Kidney (tissue), 14 donors: Measurements from ENCODE around the gene UGT1A10. TPM values are rescaled to one million over a fixed set of nuclear protein-coding genes. Genes with fewer than 3 reads are reported as not detected.
"Not testable (repeated sequence)": the region's sequence is repeated elsewhere in the genome, so short reads cannot be mapped to it uniquely, and the experiment has no call there.

ENCODE experiments used
- DNase-seq, 5 donors: peaks; one replicate each; pipeline ENCODE4 v3.0.0-alpha.2; 2013 to 2020
- FAIRE-seq: peaks from 2 replicates; lab custom pipeline; 2012; peaks lifted over from hg19 to GRCh38; lab: Jason Lieb, UNC
- H3K27ac ChIP-seq, 2 donors: one replicate each; pipeline ENCODE4 v1.7.0; 2013; ENCODE audit warnings: low read depth in 2 of 2, low read length in 2 of 2, inconsistent platforms in 1 of 2
- H3K27me3 ChIP-seq: one replicate; pipeline ENCODE4 v1.7.1; 2013; ENCODE audit warnings: low read length, inconsistent platforms; ENCODE audit not compliant: control insufficient read depth, insufficient read depth
- H3K36me3 ChIP-seq, 3 donors: one replicate each; pipeline versions ENCODE4 v1.7.0 to v1.7.1; 2013; ENCODE audit warnings: low read length in 3 of 3, control low read depth in 1 of 3, inconsistent platforms in 1 of 3; ENCODE audit not compliant: insufficient read depth in 3 of 3, control insufficient read depth in 2 of 3
- H3K4me1 ChIP-seq, 3 donors: one replicate each; pipeline versions ENCODE4 v1.7.0 to v1.7.1; 2013; ENCODE audit warnings: low read length in 3 of 3, inconsistent platforms in 1 of 3, low read depth in 1 of 3; ENCODE audit not compliant: control insufficient read depth in 2 of 3, insufficient read depth in 2 of 3
- H3K4me3 ChIP-seq, 3 donors: one replicate each; pipeline versions ENCODE4 v1.7.0 to v1.8.1; 2013; ENCODE audit warnings: low read length in 3 of 3, control low read depth in 1 of 3, inconsistent platforms in 1 of 3
- H3K9ac ChIP-seq, 3 donors: one replicate each; pipeline versions ENCODE4 v1.7.0 to v1.7.1; 2013; ENCODE audit warnings: low read length in 3 of 3, control low read depth in 1 of 3, inconsistent platforms in 1 of 3
- H3K9me3 ChIP-seq, 3 donors: one replicate each; pipeline versions ENCODE4 v1.7.0 to v1.7.1; 2013; ENCODE audit warnings: low read length in 3 of 3, control low read depth in 1 of 3, inconsistent platforms in 1 of 3; ENCODE audit not compliant: control insufficient read depth in 2 of 3, insufficient read depth in 1 of 3
- intact Hi-C: fragments of 100-400 bp; cut with DNase I; formaldehyde crosslinking; loops from one replicate; pipeline ENCODE4 v1.11.1; 2022
- polyA plus RNA-seq: library from polyadenylated mRNA; stranded (reverse); fragments of 350-450 nt; fragmentation: Illumina TruSeq; extraction: RNeasy Lipid Tissue Mini Kit (QIAGEN cat#74804); gene quantifications from one replicate; pipeline ENCODE4 v1.2.3, GENCODE V29; 2014; ENCODE audit warnings: low read depth, low replicate concordance; ENCODE audit not compliant: insufficient read depth
- total RNA-seq: library from RNA; stranded (reverse); fragmentation: NEBNext Ultra II Directional; extraction: Animal tissue kit (Norgen Biotek cat#: 25700); gene quantifications from one replicate; pipeline ENCODE4 v1.2.1, GENCODE V29; 2021
- TF ChIP-seq, protein P1 (sequence below): IDR thresholded peaks from 3 replicates; pipeline ENCODE4 v1.5.1; 2012; ENCODE audit warnings: mild to moderate bottlenecking, moderate library complexity, borderline replicate concordance; ENCODE audit not compliant: insufficient read depth; ENCODE audit errors: extremely low read depth
- donor health status: control.
- donor health status: control.
- donor health status: control.
- donor health status: control.
- donor health status: control.
- donor health status: DM: yes; HTN: yes; CAD: no.
- donor health status: Normal renal cell carcinoma (clear cell type).

UGT1A10 gene
- total and polyA plus RNA-seq, 2 donors from 2014 or later, result 6.6 TPM; not detected in 1

DNA sequence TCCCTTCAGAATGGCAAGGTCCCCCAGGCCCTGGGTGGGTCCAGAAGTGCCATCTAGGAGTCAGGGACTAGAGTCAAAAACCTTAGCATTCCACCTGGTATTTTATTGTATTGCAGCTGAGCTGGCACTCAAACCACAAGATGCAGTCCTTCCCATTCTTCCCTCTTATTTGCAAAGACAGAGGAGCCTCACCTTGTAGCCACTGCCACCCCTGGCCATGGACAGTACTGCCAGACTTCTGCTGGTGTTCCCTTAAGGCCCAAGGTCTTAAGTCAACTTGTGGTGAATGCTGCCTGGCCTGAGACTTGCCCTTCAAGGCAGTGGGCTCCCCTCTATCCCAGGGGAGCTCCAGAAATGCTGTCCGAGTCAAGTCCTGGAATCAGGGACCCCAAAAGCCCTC is 6.9 kb downstream of the UGT1A10 start:
- Histone ChIP-seq H3K4me1 (no peaks in the 10 kb centered on the region), H3K9me3 (no peaks in the 10 kb centered on the region), H3K36me3 (no peaks in the 10 kb centered on the region), H3K9ac (no peak overlapping the region), H3K4me3 (no peak overlapping the region), H3K27me3 (no peaks in the 10 kb centered on the region), H3K27ac (no peak overlapping the region)
- TF ChIP-seq, protein P1, sequence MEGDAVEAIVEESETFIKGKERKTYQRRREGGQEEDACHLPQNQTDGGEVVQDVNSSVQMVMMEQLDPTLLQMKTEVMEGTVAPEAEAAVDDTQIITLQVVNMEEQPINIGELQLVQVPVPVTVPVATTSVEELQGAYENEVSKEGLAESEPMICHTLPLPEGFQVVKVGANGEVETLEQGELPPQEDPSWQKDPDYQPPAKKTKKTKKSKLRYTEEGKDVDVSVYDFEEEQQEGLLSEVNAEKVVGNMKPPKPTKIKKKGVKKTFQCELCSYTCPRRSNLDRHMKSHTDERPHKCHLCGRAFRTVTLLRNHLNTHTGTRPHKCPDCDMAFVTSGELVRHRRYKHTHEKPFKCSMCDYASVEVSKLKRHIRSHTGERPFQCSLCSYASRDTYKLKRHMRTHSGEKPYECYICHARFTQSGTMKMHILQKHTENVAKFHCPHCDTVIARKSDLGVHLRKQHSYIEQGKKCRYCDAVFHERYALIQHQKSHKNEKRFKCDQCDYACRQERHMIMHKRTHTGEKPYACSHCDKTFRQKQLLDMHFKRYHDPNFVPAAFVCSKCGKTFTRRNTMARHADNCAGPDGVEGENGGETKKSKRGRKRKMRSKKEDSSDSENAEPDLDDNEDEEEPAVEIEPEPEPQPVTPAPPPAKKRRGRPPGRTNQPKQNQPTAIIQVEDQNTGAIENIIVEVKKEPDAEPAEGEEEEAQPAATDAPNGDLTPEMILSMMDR, result peak; percentile 19
- intact Hi-C loops, result no loop called here
- FAIRE-seq, result no peak
- DNase-seq, result no peak

DNA sequence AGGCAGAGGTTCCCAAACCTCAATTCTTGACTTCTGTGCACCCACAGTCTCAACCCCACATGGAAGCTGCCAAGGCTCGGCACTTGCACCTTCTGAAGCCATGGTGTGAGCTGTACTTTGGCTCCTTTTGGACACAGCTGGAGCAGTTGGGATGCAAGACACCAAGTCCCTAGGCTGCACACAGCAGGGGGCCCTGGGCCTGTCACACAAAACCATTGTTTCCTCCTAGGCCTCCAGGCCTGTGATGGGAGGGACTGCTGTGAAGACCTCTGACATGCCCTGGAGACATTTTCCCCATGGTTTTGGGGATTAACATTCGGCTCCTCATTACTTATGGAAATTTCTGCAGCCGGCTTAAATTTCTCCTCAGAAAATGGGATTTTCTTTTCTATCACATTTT is 9.8 kb downstream of the UGT1A10 start:
- intact Hi-C loops, FAIRE-seq, H3K4me3 ChIP-seq, H3K27me3 ChIP-seq, H3K9me3 ChIP-seq, H3K27ac ChIP-seq, DNase-seq, H3K9ac ChIP-seq, H3K36me3 ChIP-seq, H3K4me1 ChIP-seq: not testable (repeated sequence)

DNA sequence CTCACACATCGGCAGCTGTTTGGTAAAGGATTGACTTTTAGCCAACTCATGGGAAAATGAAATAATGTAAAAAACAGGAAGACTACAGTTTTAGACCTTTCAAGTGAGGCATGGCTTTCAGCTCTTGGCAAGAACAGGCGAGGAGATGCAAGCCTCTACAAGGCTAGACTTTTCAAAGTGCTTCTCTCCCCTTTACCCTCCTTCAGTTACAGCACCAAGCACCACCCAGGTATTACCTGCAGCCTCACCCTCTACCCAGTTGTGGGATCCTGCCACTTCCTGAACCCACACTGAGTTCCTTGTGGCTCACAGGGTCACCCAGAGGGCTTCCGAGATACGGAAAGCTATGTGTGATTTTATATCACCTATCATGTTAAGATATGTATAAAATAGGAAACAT is 14.7 kb downstream of the UGT1A10 start:
- DNase-seq, result no peak
- FAIRE-seq, result no peak
- Histone ChIP-seq H3K9ac (no peak overlapping the region), H3K36me3 (no peaks in the 10 kb centered on the region), H3K4me3 (no peak overlapping the region), H3K27me3 (no peaks in the 10 kb centered on the region), H3K27ac (no peak overlapping the region), H3K9me3 (no peaks in the 10 kb centered on the region), H3K4me1 (no peaks in the 10 kb centered on the region)
- TF ChIP-seq, protein P1, result no peak
- intact Hi-C loops, result no loop called here

DNA sequence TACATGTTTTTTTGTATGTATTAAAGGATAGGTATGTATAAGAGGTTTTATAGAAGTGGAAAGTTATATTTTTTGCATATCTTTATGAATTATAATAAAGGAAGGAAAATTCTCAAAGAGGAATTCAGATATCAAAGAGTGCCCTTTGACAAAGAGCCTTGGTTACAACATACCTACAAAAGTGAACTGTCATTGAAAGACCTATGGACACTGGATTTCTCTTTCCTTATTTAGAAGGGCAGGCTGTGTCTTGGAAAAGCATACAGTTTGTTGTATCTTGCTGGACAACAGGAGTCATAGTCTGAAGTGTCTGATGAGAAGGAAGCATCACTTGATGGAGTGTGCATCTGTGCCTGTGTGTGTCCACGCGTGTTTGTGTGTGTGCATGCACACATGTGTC is 15.2 kb downstream of the UGT1A10 start:
- TF ChIP-seq, protein P1, result no peak
- no peak overlapping the region for H3K9ac ChIP-seq
- intact Hi-C loops, result no loop called here
- no peak for FAIRE-seq
- no peaks in the 10 kb centered on the region for H3K4me1 ChIP-seq
- no peaks in the 10 kb centered on the region for H3K27me3 ChIP-seq
- no peaks in the 10 kb centered on the region for H3K36me3 ChIP-seq
- no peak overlapping the region for H3K27ac ChIP-seq
- H3K4me3 ChIP-seq, result no peak overlapping the region
- no peaks in the 10 kb centered on the region for H3K9me3 ChIP-seq
- no peak for DNase-seq
